HepG2 (cell line): ENCODE data around the gene DCC. TPM values are rescaled to one million over a fixed set of nuclear protein-coding genes. Genes with fewer than 3 reads are reported as not detected.

Source experiments
- ATAC-seq: fragments of 200-7000 bp; cut with Tn5 transposase; 3 replicates; pipeline ENCODE4 v1.9.1; 2020; ENCODE audit warnings: mild to moderate bottlenecking, moderate library complexity
- BruUV-seq: library from RNA; stranded (reverse); fragments of 400-500 nt; replicated peaks from 2 replicates; lab custom pipeline; 2021; lab: Mats Ljungman, UMichigan
- CTCF ChIA-PET: fragments of 300-600 bp; formaldehyde crosslinking; extraction: SDS; loops from one replicate; lab custom pipeline; 2021; ENCODE audit warnings: low total read pairs, inconsistent platforms, low intra/inter-chr PET ratio; lab: Yijun Ruan, JAX
- POLR2A ChIA-PET: fragments of 350-600 bp; sonication (Branson Sonifier 250); formaldehyde crosslinking; loops from one replicate; lab custom pipeline; 2020; ENCODE audit warnings: antibody characterized with exemption, inconsistent platforms; lab: Yijun Ruan, JAX
- DNase-seq: peaks from one replicate; pipeline ENCODE4 v3.0.0-alpha.2; 2015; ENCODE audit warnings: low spot score
- FAIRE-seq: peaks from 3 replicates; lab custom pipeline; 2011; peaks lifted over from hg19 to GRCh38; lab: Jason Lieb, UNC
- H2AFZ ChIP-seq: one replicate; pipeline ENCODE4 v1.6.1; 2011; ENCODE audit warnings: low read length, inconsistent platforms
- H3K27ac ChIP-seq: fragments of 300-600 bp; 3 replicates; pipeline ENCODE4 v1.8.0; 2011; ENCODE audit warnings: mixed run types, mild to moderate bottlenecking, mixed read lengths, low read length, inconsistent platforms; ENCODE audit not compliant: insufficient read depth; ENCODE audit errors: extremely low read length
- H3K27me3 ChIP-seq, 2 experiments: fragments of 200-600 bp in 1 of 2; 2 replicates in 1 of 2; 3 replicates in 1 of 2; pipeline versions ENCODE4 v1.6.0 to v1.8.0; 2011; ENCODE audit warnings: low read length in 2 of 2, mild to moderate bottlenecking in 2 of 2, moderate library complexity in 2 of 2, inconsistent platforms in 1 of 2; ENCODE audit not compliant: insufficient read depth in 2 of 2, control insufficient read depth in 1 of 2
- H3K36me3 ChIP-seq, 2 experiments: fragments of 200-600 bp in 1 of 2; replicated peaks in 1 of 2; 2 replicates in 1 of 2; 3 replicates in 1 of 2; pipeline versions ENCODE4 v1.5.1 to v1.8.0; 2011; ENCODE audit warnings: low read length in 2 of 2, inconsistent platforms in 1 of 2; ENCODE audit not compliant: insufficient read depth in 2 of 2, control insufficient read depth in 1 of 2
- H3K4me1 ChIP-seq: 2 replicates; pipeline ENCODE4 v1.5.1; 2012; ENCODE audit warnings: low read length, inconsistent platforms; ENCODE audit not compliant: insufficient read depth
- H3K4me2 ChIP-seq: 2 replicates; pipeline ENCODE4 v1.6.0; 2011; ENCODE audit warnings: low read depth, low read length, inconsistent platforms
- H3K4me3 ChIP-seq, 3 experiments: fragments of 200-600 bp in 1 of 3; sonication (generic), shearing (Covaris generic) in 1 of 3; replicated peaks in 1 of 3; 2 replicates each; pipeline ENCODE4 v1.5.1; 2011 to 2016; ENCODE audit warnings: low read length in 3 of 3, inconsistent platforms in 2 of 3, low read depth in 2 of 3, mild to moderate bottlenecking in 2 of 3, control low read depth in 1 of 3, mixed read lengths in 1 of 3; ENCODE audit not compliant: insufficient read depth in 1 of 3
- H3K79me2 ChIP-seq: one replicate; pipeline ENCODE4 v1.6.1; 2011; ENCODE audit warnings: low read length, inconsistent platforms; ENCODE audit not compliant: insufficient read depth
- H3K9ac ChIP-seq: 2 replicates; pipeline ENCODE4 v1.6.0; 2011; ENCODE audit warnings: mild to moderate bottlenecking, low read depth, low read length, inconsistent platforms; ENCODE audit not compliant: insufficient read depth
- H3K9me3 ChIP-seq: 2 replicates; pipeline ENCODE4 v1.5.1; 2012; ENCODE audit warnings: mild to moderate bottlenecking, low read length
- H4K20me1 ChIP-seq: 2 replicates; pipeline ENCODE4 v1.6.0; 2011; ENCODE audit warnings: inconsistent platforms, mild to moderate bottlenecking, low read length, moderate library complexity; ENCODE audit not compliant: insufficient read depth
- ASH2L ChIP-seq: fragments of 300-600, 200-600 bp; sonication (generic); IDR thresholded peaks from 2 replicates; pipeline ENCODE4 v1.7.0; 2017; ENCODE audit warnings: low read depth, mild to moderate bottlenecking, moderate library complexity, mixed read lengths, low read length; ENCODE audit not compliant: insufficient read length
- ELF1 ChIP-seq: sonication (generic); formaldehyde crosslinking; IDR thresholded peaks from 2 replicates; pipeline ENCODE4 v1.4.0; 2020; ENCODE audit warnings: missing genetic modification reagents
- FOXK1 ChIP-seq: sonication (generic); formaldehyde crosslinking; IDR thresholded peaks from 2 replicates; pipeline ENCODE4 v1.4.0; 2020; ENCODE audit warnings: low read depth, missing genetic modification reagents, borderline replicate concordance
- KLF9 ChIP-seq: IDR thresholded peaks from 2 replicates; pipeline ENCODE4 v1.6.1; 2016; ENCODE audit warnings: low read depth
- ZBTB4 ChIP-seq: sonication (generic); formaldehyde crosslinking; IDR thresholded peaks from 2 replicates; pipeline ENCODE4 v1.4.0; 2020; ENCODE audit warnings: missing genetic modification reagents, mild to moderate bottlenecking, borderline replicate concordance
- ZNF138 ChIP-seq: sonication (generic); formaldehyde crosslinking; IDR thresholded peaks from 2 replicates; pipeline ENCODE4 v1.5.0; 2020; ENCODE audit warnings: mild to moderate bottlenecking, low read depth, missing genetic modification reagents
- ZNF441 ChIP-seq: sonication (generic); formaldehyde crosslinking; IDR thresholded peaks from 2 replicates; pipeline ENCODE4 v1.7.0; 2021; ENCODE audit warnings: missing genetic modification reagents, borderline replicate concordance
- WGBS: methylation state at CpG from one replicate; pipeline ENCODE4 v1.1.6; 2017; ENCODE audit warnings: low lambda C conversion rate; 5-methylcytosine and 5-hydroxymethylcytosine counted together
- in situ Hi-C: cut with HindIII; loops from 2 replicates; pipeline ENCODE4 v1.10.0; 2017; ENCODE audit warnings: low pct_unique_long_range_greater_than_20kb; ENCODE audit not compliant: extremely low pct_ligation_motif_present
- intact Hi-C: fragments of 100-400 bp; cut with micrococcal nuclease; formaldehyde crosslinking; loops from one replicate; pipeline ENCODE4 v1.10.0; 2022; ENCODE audit not compliant: unreplicated experiment
- polyA plus RNA-seq, 8 experiments: library from polyadenylated mRNA; depleted of rRNA in 3 of 8; stranded (reverse) in 7 of 8; unstranded in 1 of 8; fragments of >200 nt; fragmentation: Illumina TruSeq in 4 of 8; extraction: Trizol in 4 of 8; gene quantifications; 2 replicates each; pipeline versions ENCODE4 v1.2.1 to v1.2.3, GENCODE V29; 2011 to 2016; ENCODE audit warnings: low read depth in 4 of 8, missing spikeins in 1 of 8, mixed read lengths in 1 of 8; ENCODE audit not compliant: insufficient read depth in 1 of 8
- total RNA-seq, 5 experiments: library from RNA; depleted of rRNA; stranded (reverse); fragments of >200 nt; fragmentation: Illumina TruSeq; extraction: Trizol; gene quantifications; 2 replicates each; pipeline ENCODE4 v1.2.3, GENCODE V29; 2016; ENCODE audit warnings: low read depth in 1 of 5
- TF ChIP-seq, protein P1 (sequence below), 2 experiments: fragments of 450-650 bp in 1 of 2; sonication (generic) in 1 of 2; formaldehyde crosslinking; IDR thresholded peaks; 2 replicates each; pipeline versions ENCODE4 v1.5.0 to v1.8.0; 2020 to 2022; ENCODE audit warnings: mild to moderate bottlenecking in 1 of 2, missing genetic modification reagents in 1 of 2
- TF ChIP-seq, protein P2 (sequence below): sonication (generic); formaldehyde crosslinking; IDR thresholded peaks from 2 replicates; pipeline ENCODE4 v1.4.0; 2020; ENCODE audit warnings: missing genetic modification reagents

The DCC gene
- total and polyA plus RNA-seq, 2 of the 13 experiments (the other 11 are each of a cell fraction or from before 2014, with no cell fraction given), result not detected

- BruUV-seq, result no TSS peak
- ChIA-PET POLR2A (no interaction called here), CTCF (no interaction called here)
- H3K4me3 ChIP-seq, result no peak overlapping the region
- H3K9ac ChIP-seq, result no peak overlapping the region
- intact Hi-C loops, result no loop called here
- in situ Hi-C loops, result no loop called here
- no peaks in the 10 kb centered on the region for H4K20me1 ChIP-seq
- H3K36me3 ChIP-seq, result no peaks in the 10 kb centered on the region
- H3K9me3 ChIP-seq, result peaks cover 21% of the 10 kb centered on the region
- no peak overlapping the region for H3K4me2 ChIP-seq
- no peak overlapping the region for H2AFZ ChIP-seq
- TF ChIP-seq ELF1 (CRISPR knock-in tag) (no peak), ASH2L (no peak), ZNF441 (CRISPR knock-in tag) (no peak), ZNF138 (CRISPR knock-in tag) (no peak), KLF9 (CRISPR knock-in tag) (no peak), ZBTB4 (no peak), FOXK1 (CRISPR knock-in tag) (no peak)
- TF ChIP-seq, protein P1, sequence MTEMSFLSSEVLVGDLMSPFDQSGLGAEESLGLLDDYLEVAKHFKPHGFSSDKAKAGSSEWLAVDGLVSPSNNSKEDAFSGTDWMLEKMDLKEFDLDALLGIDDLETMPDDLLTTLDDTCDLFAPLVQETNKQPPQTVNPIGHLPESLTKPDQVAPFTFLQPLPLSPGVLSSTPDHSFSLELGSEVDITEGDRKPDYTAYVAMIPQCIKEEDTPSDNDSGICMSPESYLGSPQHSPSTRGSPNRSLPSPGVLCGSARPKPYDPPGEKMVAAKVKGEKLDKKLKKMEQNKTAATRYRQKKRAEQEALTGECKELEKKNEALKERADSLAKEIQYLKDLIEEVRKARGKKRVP (CRISPR knock-in tag; IDR thresholded peaks at IDR 0.05), result no peak
- TF ChIP-seq, protein P2, sequence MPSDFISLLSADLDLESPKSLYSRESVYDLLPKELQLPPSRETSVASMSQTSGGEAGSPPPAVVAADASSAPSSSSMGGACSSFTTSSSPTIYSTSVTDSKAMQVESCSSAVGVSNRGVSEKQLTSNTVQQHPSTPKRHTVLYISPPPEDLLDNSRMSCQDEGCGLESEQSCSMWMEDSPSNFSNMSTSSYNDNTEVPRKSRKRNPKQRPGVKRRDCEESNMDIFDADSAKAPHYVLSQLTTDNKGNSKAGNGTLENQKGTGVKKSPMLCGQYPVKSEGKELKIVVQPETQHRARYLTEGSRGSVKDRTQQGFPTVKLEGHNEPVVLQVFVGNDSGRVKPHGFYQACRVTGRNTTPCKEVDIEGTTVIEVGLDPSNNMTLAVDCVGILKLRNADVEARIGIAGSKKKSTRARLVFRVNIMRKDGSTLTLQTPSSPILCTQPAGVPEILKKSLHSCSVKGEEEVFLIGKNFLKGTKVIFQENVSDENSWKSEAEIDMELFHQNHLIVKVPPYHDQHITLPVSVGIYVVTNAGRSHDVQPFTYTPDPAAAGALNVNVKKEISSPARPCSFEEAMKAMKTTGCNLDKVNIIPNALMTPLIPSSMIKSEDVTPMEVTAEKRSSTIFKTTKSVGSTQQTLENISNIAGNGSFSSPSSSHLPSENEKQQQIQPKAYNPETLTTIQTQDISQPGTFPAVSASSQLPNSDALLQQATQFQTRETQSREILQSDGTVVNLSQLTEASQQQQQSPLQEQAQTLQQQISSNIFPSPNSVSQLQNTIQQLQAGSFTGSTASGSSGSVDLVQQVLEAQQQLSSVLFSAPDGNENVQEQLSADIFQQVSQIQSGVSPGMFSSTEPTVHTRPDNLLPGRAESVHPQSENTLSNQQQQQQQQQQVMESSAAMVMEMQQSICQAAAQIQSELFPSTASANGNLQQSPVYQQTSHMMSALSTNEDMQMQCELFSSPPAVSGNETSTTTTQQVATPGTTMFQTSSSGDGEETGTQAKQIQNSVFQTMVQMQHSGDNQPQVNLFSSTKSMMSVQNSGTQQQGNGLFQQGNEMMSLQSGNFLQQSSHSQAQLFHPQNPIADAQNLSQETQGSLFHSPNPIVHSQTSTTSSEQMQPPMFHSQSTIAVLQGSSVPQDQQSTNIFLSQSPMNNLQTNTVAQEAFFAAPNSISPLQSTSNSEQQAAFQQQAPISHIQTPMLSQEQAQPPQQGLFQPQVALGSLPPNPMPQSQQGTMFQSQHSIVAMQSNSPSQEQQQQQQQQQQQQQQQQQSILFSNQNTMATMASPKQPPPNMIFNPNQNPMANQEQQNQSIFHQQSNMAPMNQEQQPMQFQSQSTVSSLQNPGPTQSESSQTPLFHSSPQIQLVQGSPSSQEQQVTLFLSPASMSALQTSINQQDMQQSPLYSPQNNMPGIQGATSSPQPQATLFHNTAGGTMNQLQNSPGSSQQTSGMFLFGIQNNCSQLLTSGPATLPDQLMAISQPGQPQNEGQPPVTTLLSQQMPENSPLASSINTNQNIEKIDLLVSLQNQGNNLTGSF (CRISPR knock-in tag), result no peak
- FAIRE-seq (no peak), ATAC-seq (no peak), DNase-seq (no peak)
- H3K27ac ChIP-seq, result no peak overlapping the region
- H3K27me3 ChIP-seq, result no peaks in the 10 kb centered on the region
- no peaks in the 10 kb centered on the region for H3K79me2 ChIP-seq
- 26% methylated on average over 3 of the region's 3 CpGs for WGBS
- no peaks in the 10 kb centered on the region for H3K4me1 ChIP-seq
Observed at GRCh38 chr18:52730972-52731619, 391.1 kb downstream of the DCC start.
